ENCODE results near the gene ADGRD2.
A peak's percentile ranks its signal among the peaks of the same experiment; 100 is the strongest.

ADGRD2 gene

GRCh38 chr9:124514125-124514524 lies 63.9 kb downstream of the ADGRD2 start:
- in situ Hi-C loops (cut with HindIII; ENCODE audit: low pct_ligation_motif_present, low pct_unique_long_range_greater_than_20kb, low sequenced_read_pairs) = no loop called here
- no peak for DNase-seq

DNA sequence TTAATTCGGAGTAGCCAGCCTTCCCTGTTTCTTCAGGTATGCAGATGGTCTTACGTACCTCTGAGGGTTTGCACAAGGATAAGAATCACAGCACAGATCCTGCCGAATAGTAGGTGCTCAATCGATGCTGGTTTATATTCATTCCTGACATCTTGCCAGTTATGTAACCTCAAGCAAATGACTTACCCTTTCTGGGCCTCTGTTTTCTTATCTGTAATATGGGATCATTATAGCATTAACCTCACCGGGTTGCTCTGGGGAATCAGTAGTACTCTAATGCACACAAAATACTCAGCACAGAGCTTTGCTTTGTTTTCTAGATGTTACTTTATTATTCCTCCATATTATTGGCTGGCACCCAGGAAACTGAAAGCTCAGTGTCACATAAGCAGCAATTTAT lies 64.6 kb downstream of the ADGRD2 start:
- no peak for DNase-seq
- in situ Hi-C loops (cut with HindIII; ENCODE audit: low pct_ligation_motif_present, low pct_unique_long_range_greater_than_20kb, low sequenced_read_pairs) = no loop called here

DNA sequence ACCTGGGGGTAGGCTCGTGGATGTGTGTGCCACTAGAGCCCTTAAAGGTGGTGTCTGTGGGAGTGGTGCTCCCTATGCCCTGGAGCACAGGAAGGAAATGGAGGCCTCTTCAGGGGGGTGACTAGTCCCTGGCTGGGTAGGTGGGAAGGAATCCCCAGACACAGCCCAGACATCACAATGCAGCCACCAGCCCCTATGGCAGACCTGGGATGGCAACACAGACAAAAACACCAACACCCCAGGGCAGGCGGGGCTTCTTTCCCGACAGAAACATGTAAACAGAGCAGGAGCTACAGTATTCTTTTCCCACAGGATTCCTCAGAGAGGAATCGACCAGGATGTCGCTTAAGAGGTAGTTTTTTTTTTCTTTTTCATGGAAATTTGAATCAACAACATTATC lies 67.3 kb downstream of the ADGRD2 start:
- DNase-seq = no peak
- in situ Hi-C loops (cut with HindIII; ENCODE audit: low pct_ligation_motif_present, low pct_unique_long_range_greater_than_20kb, low sequenced_read_pairs) = no loop called here

GRCh38 chr9:124518116-124518515 lies 67.9 kb downstream of the ADGRD2 start:
- no peak for DNase-seq
- in situ Hi-C loops (cut with HindIII; ENCODE audit: low pct_ligation_motif_present, low pct_unique_long_range_greater_than_20kb, low sequenced_read_pairs) = no loop called here

DNA sequence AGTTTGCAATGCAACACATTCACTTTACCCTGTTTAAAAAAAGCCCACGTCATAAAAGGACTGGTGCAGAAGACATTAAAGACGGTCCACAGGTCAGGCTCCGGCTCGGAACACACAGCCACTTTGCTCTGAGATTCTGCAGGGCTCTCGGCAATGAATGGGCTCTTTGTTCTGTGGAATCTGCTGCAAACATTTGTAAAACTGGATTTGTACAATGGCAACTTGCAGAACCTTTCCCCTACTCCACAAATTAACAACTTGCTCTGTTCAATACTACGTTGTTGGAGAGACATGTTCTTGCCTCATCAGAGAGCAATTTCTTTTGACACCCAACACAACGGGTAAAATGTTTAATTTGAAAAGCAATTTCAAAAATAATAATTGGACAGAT lies 70.0 kb downstream of the ADGRD2 start:
- in situ Hi-C loops (cut with HindIII; ENCODE audit: low pct_ligation_motif_present, low pct_unique_long_range_greater_than_20kb, low sequenced_read_pairs) = no loop called here
- DNase-seq = no peak

- in situ Hi-C loops (cut with HindIII; ENCODE audit: low pct_ligation_motif_present, low pct_unique_long_range_greater_than_20kb, low sequenced_read_pairs) = no loop called here
- DNase-seq = no peak
Measured at GRCh38 chr9:124521142-124521541, 70.9 kb downstream of the ADGRD2 start.

- in situ Hi-C loops (cut with HindIII; ENCODE audit: low pct_ligation_motif_present, low pct_unique_long_range_greater_than_20kb, low sequenced_read_pairs) = no loop called here
- DNase-seq = peak; percentile 25
Measured at GRCh38 chr9:124522121-124523098, 72.2 kb downstream of the ADGRD2 start.

GRCh38 chr9:124526174-124526573 lies 75.9 kb downstream of the ADGRD2 start:
- in situ Hi-C loops (cut with HindIII; ENCODE audit: low pct_ligation_motif_present, low pct_unique_long_range_greater_than_20kb, low sequenced_read_pairs) = no loop called here
- no peak for DNase-seq

DNA sequence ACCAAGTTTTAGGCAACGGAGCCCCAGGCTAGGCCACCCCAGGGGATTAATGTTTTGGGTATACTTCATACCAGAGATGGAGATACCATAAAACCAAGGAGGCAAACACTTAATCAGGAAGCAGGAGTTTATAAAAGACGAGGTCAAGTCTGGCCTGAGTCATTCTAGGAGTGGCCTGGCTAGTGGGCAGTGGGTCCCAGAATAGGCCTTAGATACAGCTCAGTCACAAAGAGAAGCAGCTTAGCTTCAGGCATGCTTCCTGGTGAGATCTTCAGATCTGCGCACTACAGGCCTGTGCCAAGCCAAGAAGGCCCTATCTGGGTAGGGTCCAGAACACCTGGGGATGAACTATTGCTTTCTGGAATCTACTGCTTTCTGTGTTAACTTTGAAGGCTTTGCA lies 77.5 kb downstream of the ADGRD2 start:
- in situ Hi-C loops (cut with HindIII; ENCODE audit: low pct_ligation_motif_present, low pct_unique_long_range_greater_than_20kb, low sequenced_read_pairs) = no loop called here
- DNase-seq = no peak
